ENCODE data around the gene SNAP47. TPM values are rescaled to one million over a fixed set of nuclear protein-coding genes. Genes with fewer than 3 reads are reported as not detected.
"Not testable (repeated sequence)": the region's sequence is repeated elsewhere in the genome, so short reads cannot be mapped to it uniquely, and the experiment has no call there.

The SNAP47 gene, protein sequence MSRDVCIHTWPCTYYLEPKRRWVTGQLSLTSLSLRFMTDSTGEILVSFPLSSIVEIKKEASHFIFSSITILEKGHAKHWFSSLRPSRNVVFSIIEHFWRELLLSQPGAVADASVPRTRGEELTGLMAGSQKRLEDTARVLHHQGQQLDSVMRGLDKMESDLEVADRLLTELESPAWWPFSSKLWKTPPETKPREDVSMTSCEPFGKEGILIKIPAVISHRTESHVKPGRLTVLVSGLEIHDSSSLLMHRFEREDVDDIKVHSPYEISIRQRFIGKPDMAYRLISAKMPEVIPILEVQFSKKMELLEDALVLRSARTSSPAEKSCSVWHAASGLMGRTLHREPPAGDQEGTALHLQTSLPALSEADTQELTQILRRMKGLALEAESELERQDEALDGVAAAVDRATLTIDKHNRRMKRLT
- 43.9 and 45.4 TPM in 2 replicates for polyA plus RNA-seq (2014; cell fraction: cytosol; rRNA removed)
- polyA plus RNA-seq (2014; cell fraction: nucleus; rRNA removed): 32.6 and 34.6 TPM in 2 replicates

DNA sequence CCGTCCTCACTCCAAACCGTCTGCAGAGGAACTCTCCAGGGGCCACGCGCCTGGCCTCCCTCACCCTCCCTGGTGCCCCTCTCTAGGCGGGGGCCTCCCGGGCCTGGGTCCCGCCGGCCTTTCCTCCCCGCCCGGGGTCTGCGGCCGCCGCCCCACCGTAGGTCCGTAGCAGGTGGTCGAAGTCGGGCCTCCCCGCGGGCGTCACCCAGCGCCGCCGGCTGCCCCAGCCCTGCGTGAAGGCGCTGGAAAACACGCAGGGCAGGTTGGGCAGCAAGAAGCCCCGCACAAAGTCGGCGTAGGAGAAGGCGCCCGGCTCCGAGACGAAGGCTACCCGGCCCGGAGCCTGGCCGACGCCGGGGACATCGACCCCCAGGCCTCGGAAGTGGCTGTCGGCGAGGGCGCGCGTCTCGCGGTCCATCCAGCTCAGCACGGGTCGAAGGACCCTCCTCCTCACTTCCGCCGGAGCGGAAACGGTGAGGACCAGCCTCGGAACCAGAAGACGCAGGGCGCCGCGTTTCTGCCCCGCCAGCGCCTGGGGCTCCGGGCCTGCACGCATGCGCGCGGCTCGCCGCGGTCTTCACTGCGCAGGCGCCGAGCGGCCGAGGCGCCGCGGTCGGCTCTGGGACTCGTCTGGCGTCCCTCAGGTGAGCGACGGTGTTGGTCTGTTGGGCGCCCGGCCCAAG is at the start of gene SNAP47, which contains the start of gene JMJD4:
Gene SNAP47, plus strand, starts transcription at position 580 of the 683 bp plus-strand sequence. CDS start 12,302 bp downstream, outside the sequence.
Gene JMJD4, minus strand, starts transcription at position 447 of the 683 bp plus-strand sequence. Its CDS starts 29 bp downstream, at position 418.
- DNase-seq (ENCODE audit: low spot score): peak; percentile 90

DNA sequence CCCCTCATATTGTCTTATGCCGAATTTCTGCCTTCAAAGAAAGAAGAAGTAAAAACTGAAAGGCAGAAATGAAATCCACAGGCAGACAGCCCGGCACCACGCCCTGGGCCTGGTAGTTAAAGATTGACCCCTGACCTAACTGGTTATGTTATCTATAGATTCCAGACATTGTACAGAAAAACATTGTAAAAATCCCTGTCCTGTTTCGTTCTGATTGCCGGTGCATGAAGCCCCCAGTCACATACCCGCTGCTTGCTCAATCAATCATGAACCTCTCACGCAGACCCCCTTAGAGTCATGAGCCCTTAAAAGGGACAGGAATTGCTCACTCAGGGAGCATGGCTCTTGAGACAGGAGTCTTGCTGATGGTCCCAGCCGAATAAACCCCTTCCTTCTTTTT is 49.4 kb upstream of the SNAP47 start:
- DNase-seq (ENCODE audit: low spot score): peak; percentile 79

DNA sequence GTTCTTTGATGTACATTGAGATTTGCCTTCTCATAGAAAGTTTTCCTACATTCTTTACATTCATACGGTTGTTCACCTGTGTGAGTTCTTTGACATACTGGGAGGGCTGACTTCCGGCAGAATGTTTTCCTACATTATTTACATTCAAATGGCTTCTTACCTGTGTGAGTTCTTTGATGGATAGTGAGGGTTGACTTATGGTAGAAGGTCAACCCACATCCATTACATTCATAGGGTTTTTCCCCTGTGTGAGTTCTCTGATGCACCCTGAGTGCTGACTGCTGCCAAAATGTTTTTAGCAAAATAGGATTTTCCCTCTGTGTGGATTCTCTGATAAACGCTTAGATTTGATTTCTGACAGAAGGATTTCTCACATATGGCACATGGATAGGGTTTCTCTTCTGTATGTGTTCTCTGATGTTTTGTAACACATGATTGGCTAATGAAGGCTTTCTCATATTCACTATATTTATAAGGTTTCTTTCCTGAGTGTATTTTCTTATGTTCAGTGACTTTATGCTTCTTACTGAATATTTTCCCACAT is 37.8 kb upstream of the SNAP47 start:
- no peak for DNase-seq (ENCODE audit: low spot score)

DNA sequence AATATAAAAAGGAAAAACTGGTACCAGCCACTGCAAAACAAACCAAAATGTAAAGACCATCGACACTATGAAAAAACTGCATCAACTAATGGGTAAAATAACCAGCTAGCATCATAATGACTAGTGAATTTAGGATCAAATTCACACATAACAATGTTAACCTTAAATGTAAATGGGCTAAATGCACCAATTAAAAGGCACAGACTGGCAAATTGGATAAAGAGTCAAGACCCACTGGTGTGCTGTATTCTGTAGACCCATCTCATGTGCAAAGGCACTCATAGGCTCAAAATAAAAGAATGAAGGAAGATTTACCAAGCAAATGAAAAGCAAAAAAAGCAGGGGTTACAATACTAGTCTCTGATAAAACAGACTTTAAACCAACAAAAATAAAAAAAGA is 33.6 kb upstream of the SNAP47 start:
- DNase-seq (ENCODE audit: low spot score): not testable (repeated sequence)

DNA sequence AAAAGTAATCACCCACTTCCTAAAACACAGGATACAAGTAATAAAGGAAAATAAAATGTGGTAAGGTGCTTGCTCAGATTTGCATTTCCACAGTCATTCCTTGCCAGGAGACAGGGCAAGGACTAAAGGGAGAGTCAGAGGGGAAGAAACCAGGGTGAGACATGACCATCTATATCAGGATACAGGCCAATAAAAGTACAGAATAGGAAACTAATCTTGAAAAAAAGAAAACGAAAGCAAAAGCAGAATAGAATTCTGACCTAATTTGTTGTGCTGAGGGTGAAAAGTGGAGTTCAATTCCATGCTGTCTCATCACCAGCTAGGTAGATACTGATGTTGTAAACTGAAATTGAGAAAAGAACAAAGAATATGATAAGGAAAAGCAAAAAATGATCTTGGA is 27.4 kb upstream of the SNAP47 start:
- no peak for DNase-seq (ENCODE audit: low spot score)

DNA sequence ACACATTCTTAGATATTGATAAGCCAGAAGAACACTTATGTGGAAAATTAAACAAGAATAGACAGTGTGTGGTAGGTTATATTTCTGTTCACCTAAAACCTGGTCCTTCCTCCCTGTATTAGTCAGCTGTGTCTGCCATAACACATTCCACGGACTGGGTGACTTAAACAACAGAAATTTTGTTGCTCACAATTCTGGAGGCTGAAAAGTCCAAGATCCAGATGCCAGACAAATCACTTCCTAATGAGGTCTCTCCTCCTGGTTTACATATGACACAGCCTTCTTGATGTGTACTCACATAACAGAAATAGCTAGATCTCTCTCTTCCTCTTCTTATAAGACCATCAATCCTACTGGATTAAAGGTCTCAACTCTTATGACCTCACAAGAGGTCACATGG is 25.8 kb upstream of the SNAP47 start:
- no peak for DNase-seq (ENCODE audit: low spot score)

DNA sequence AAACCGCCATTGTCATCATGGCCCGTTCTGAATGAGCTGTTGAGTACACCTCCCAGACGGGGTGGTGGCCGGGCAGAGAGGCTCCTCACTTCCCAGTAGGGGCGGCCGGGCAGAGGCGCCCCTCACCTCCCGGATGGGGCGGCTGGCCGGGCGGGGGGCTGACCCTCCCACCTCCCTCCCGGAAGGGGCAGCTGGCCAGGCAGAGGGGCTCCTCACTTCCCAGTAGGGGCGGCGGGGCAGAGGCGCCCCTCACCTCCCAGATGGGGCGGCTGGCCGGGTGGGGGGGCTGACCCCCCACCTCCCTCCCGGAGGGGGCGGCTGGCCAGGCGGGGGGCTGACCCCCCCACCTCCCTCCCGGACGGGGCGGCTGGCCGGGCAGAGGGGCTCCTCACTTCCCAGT is 24.8 kb upstream of the SNAP47 start:
- DNase-seq (ENCODE audit: low spot score): not testable (repeated sequence)

DNA sequence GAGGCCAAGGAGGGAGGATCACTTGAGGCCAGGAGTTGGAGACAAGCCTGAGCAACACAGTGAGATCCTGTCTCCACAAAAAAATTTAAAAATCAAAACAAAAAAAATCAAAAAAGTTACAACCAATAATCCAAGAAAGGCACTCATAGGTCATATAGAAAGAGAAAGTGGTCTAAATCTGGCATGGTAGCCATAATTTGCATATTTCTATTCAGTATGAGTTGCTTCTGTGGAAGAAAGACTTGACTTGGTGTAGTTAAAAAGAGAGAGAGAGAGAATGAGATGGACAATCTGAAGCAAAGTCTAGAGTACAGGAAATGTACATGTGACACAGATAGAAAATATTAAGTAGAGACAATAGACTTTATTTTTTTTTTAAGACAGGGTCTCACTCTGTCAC is 22.6 kb upstream of the SNAP47 start:
- DNase-seq (ENCODE audit: low spot score): no peak

DNA sequence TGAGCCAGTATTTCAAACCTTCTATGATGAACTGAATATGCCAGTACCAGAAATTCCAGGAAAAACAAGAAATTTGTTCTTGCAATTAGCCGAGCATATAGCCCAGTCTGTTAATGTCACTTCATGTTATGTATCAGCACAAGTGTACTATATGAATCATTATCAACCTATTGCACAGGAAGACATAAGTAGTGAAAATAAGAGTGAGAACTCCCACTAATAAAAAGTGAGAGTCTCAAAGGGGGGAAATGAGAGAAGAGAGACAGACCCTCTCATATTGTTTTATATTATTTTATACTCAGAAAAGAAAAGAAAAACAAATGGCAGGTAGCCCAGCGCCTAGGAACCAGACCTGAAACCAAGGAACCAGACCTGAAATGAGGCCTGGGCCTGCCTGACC is 16.3 kb upstream of the SNAP47 start:
- no peak for DNase-seq (ENCODE audit: low spot score)

DNA sequence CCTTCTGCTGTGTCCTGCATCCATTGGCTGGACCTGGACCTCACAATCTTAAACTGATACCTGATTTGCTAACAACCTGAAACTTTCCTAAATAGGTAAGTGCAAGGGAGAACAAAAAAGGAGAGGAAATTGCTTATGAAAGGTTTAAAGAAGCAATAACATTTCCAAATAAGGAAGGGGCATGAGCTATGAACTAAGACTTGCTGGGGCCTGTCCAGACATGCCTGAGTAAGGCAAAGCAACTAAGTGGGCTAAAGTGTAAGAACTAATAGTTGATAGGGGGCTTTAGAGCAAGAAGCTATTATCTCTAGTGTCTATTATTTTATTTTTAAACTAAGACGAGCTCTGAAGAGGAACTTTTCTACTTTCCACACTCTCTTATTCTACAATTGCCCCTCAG is 11.8 kb upstream of the SNAP47 start:
- DNase-seq (ENCODE audit: low spot score): no peak

DNA sequence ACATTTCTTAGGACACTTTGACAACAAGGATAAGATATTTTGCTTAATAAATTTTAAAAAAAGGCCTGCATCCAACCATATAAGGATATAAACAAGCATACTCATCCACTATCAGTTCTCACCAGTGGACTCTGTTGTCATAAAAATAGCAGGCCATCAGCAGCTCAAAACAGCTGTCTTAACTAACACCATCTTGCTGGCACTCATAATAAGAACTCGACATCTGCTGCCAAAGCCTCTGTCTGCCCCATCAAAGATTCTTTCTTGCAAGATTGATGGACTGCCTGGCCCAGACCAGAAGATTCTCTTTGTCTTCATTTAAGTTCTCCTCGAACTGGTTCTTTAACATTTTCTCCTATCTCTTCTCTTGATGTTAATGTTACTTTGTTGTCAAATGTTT is 10.2 kb upstream of the SNAP47 start:
- no peak for DNase-seq (ENCODE audit: low spot score)

DNA sequence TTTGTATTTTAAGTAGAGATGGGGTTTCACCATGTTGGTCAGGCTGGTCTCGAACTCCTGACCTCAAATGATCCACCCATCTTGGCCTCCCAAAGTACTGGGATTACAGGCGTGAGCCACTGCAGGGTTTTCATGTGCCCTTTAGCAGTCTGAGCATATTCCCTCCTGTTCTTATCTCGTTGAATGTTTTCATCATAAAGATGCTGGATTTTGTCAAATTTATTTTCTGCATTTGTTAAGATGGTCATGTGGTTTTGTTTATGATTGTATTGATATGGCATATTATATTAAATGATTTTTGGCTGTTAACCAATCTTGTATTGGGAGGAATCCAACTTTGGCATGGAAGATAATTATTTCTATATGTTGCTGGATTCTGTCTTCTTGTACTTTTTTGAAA is 8.9 kb upstream of the SNAP47 start:
- DNase-seq (ENCODE audit: low spot score): no peak

DNA sequence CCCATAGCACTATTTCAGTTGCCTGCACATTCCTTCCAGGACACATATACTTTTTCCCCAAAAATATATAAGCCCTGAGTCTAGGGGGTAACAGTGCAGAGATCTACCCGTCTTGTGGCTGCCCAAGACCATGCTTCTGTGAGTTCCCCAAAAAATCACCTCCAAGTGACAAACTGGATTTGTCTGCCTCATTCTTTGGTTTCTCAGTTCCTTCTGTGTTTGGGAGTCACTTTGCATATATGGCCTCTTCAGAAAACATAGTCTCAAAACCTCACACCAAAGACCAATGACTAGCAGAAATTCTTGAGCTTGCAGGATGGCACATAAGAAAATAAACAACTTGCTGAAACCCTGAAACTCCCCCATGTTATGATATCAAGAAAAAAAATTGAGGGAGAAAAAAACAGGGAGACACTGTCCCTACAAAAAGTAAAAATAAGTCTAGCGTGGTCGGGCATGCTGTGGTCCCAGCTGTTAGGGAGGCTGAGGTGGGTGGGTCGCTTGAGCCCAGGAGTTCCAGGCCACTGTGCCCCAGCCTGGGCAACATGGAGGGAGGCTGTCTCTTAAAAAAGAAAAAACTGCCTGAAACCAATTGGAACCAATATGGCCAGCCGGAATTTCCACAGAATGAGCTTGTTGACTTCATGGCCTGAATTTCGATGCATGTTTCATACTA is 8.2 kb upstream of the SNAP47 start:
- no peak for DNase-seq (ENCODE audit: low spot score)

DNA sequence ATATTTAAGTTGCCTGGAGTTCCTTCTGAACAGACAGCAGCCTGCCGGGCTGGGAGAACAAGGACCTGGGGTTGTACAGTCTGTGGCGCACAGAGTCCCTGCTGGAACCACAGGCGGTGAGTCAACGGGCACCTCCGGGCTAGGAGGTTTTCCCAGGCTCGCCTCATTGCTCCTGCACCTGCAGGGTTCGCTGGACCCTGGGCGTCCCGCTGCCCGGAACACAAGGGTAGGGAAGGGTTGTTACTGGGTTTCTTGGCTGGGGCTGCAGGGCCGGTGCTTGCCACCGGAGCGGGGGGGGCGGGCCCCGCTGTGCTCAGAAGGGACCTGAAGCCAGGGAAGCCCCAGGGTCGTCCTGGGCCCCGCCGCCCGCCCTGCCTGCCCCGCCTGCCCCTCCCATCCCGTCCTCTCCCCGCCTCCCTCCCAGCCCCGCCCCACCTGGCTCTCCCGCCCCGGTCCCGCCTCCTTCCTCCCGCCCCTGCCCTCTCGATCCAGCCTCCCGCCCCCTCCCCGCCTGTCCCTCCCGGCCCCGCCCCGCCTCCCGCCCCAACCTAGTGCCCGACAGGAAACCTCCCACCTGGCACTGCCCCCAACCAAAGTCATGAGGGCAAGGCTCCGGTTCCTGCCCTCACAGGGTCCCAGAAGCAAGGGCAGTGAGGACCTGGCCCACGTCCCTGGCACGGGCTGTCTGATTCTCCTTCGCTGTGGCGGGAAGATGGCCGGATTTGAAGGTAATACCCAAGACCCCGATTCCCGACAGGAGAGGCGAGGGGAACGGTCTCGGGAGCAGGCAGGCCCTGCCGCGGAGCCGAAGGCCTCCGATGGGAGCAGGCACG is 7.0 kb upstream of the SNAP47 start:
- DNase-seq (ENCODE audit: low spot score): peak; percentile 64

DNA sequence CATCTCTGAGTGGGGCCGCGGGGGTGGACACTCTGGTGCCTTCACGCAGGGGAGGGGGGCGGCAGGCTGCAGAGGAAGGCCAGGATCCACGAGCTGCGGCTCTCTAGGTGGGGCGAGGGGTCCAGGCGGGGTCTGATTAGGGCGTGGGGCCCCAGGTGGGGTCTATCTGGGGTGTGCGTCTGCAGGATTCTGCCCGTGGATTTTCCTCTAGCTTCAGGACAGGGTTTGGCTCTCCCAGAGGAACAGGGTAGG is 6.4 kb upstream of the SNAP47 start:
- DNase-seq (ENCODE audit: low spot score): no peak

DNA sequence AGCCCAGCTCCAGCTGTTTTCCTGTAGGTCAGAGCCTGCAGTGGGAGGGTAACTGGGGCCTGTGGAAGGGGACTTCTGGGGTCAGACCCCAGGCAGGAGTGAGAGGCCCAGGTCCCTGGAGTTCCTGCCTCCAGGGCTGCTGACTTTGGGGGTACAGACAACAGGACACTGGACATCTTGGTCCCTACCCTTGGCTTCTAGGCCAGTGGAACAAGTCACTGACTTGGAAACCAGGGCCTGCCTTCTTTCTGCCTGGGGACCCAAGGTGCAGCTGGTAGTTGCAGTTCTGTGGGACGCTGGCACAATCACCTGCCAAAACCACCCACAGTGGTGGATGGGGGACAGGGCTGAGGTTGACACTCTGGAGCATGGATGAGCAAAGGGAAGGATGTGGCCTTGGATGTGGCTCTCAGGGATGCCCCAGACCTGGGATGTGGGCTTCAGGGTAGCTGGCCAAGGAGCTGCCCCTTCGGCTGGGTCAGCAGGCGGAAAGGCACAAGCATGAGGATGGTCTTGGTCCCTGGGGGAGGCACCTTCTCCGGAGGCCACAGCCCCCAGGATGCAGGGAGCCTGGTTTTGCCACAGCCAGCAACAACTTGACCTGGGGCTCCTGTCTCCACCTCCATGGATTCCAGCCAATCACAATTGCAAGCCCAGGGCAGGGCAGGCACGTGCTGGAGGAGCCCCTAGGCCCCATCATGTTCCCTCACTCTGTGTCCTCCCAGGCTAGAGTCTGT is 5.9 kb upstream of the SNAP47 start:
- DNase-seq (ENCODE audit: low spot score): peak; percentile 48

DNA sequence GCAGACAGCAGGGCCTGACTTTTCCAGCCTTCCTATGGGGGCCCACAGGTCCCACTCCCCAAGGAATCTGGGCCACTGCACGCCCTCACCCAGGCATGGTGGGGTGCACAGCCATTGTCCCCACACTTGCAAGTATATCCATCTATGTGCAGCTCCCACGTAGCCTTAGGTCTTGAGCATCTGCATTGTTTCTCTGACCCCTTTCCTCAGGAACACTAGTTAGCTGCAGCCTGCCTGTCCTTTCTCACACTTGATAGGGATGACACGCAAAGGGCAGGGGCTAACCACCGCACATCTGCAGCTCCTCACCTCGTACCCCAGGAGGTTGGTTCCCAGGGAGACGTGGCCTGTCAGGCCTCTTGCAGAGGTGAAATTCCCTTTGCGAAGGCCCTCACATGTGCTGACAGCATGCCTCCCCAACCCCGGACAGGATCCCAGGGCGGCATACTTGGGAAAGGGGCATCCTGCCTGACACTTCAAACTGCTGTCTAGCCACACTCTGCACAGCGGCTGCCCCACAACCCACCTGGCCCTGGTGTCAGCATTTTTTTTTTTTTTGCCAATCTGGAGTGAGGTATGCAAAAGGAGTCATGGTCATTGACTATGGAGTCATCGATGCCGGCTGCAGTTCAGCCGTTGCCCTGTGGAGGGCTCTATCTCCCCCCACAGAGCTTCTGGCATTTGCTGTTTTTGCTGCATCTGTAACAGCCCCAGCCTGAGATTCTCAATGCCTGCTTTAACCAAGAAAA is 5.2 kb upstream of the SNAP47 start:
- peak; percentile 39 for DNase-seq (ENCODE audit: low spot score)

DNA sequence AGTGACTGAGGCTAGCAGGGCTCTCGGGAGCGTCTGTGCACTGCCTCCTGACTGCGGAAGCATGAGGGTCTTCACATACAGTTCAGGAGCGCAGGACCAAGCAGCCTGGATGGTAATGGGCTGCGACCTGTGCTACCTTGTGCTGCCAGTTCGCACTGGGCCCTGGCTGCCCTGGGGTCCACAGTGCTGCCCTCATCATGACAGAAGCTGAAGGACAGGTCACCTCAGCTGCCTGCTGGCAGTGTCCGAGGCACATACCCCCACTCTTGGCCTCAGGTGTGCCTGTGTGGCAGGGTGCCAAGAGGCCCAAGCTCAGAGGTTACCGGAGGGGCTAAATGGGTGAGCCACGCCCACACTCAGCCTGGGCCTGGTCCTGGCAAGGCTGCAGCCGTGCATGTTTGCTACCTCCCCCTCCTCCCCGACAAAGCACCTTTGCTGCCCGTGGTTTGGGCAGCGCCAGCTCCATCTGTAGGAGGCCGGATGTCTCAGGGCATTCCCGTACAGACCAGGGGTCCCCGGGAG is 4.5 kb upstream of the SNAP47 start:
- DNase-seq (ENCODE audit: low spot score): no peak

DNA sequence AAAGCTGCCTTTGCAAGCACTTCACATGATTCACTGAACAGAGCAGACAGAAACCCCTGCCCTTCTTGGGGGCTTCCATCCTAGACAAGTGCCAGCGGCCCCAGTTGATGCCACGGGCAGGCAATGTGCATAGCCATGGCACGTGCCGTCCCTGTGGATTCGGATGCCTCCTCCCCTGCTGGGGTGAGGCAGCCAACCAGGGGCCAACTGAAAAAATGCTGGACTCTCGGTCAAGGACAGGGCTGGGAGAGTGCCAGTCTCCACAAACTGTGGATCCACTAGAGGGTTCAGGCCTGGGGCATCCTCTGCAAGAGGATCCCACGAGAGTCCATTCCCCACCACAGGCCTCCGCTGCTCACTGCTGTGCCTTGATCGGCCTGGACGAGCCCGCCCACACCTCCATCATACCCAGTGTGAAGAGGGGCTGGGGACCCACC is 4.0 kb upstream of the SNAP47 start:
- DNase-seq (ENCODE audit: low spot score): no peak

Measured in SK-N-DZ (cell line).